Muscle layer of duodenum (tissue), 2 donors: Measurements from ENCODE around the gene SEMA3C.

Source experiments
- H3K27ac ChIP-seq: one replicate; pipeline ENCODE4 v1.7.0; 2013; ENCODE audit warnings: mild to moderate bottlenecking, low read length
- H3K27me3 ChIP-seq: one replicate; pipeline ENCODE4 v1.7.0; 2013; ENCODE audit warnings: low read depth, mild to moderate bottlenecking, control low read depth, low read length
- H3K36me3 ChIP-seq, 2 donors: one replicate each; pipeline ENCODE4 v1.7.0; 2013; ENCODE audit warnings: low read length in 2 of 2, control low read depth in 1 of 2, mild to moderate bottlenecking in 1 of 2; ENCODE audit not compliant: insufficient read depth in 2 of 2, control insufficient read depth in 1 of 2
- H3K4me1 ChIP-seq, 2 donors: one replicate each; pipeline ENCODE4 v1.7.0; 2013; ENCODE audit warnings: low read length in 2 of 2, mild to moderate bottlenecking in 2 of 2, control low read depth in 1 of 2, moderate library complexity in 1 of 2; ENCODE audit not compliant: insufficient read depth in 2 of 2, control insufficient read depth in 1 of 2
- H3K4me3 ChIP-seq, 2 donors: one replicate each; pipeline ENCODE4 v1.7.0; 2013; ENCODE audit warnings: low read length in 2 of 2, low read depth in 1 of 2, mild to moderate bottlenecking in 1 of 2
- H3K9me3 ChIP-seq, 2 donors: one replicate each; pipeline ENCODE4 v1.7.0; 2013; ENCODE audit warnings: low read length in 2 of 2, control low read depth in 1 of 2, mild to moderate bottlenecking in 1 of 2; ENCODE audit not compliant: control insufficient read depth in 1 of 2
- donor health status: healthy.

SEMA3C gene

GRCh38 chr7:80829527-80829926 is 89.3 kb downstream of the SEMA3C start:
- H3K4me3 ChIP-seq, result no peak overlapping the region
- H3K4me1 ChIP-seq, result peaks cover 14 to 67% of the 10 kb centered on the region in 2 donors
- no peak overlapping the region for H3K27ac ChIP-seq
- no peaks in the 10 kb centered on the region for H3K36me3 ChIP-seq
- H3K9me3 ChIP-seq, result no peaks in the 10 kb centered on the region
- H3K27me3 ChIP-seq, result no peaks in the 10 kb centered on the region

- H3K4me3 ChIP-seq, result no peak overlapping the region
- H3K9me3 ChIP-seq, result no peaks in the 10 kb centered on the region
- H3K36me3 ChIP-seq, result no peaks in the 10 kb centered on the region
- H3K27me3 ChIP-seq, result no peaks in the 10 kb centered on the region
- peaks cover 14 to 63% of the 10 kb centered on the region in 2 donors for H3K4me1 ChIP-seq
- no peak overlapping the region for H3K27ac ChIP-seq
Measured at GRCh38 chr7:80827239-80827633, 91.6 kb downstream of the SEMA3C start.

- H3K9me3 ChIP-seq, result no peaks in the 10 kb centered on the region
- H3K36me3 ChIP-seq, result no peaks in the 10 kb centered on the region
- H3K4me1 ChIP-seq, result peaks cover 14 to 63% of the 10 kb centered on the region in 2 donors
- no peak overlapping the region for H3K27ac ChIP-seq
- H3K4me3 ChIP-seq, result no peak overlapping the region
- no peaks in the 10 kb centered on the region for H3K27me3 ChIP-seq
Measured at GRCh38 chr7:80826520-80827238, 92.2 kb downstream of the SEMA3C start.

DNA sequence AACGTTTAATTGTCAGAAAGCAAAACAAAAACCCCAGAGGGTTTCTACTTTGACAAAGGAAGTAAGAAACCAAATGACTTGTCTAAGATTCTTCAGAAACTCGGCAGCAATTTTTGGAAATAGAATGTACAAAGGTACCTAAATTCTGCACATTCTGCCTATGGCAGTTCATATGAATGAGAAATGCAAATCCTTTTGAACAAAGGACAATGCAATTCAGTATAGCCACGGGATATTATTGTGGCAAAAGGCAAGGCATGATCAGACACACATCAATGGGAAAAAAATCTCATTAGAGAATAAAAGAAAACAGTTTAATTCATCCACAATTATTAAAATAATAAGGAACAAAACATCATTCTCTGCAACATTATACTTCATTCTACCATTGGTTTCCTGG is 93.4 kb downstream of the SEMA3C start:
- Histone ChIP-seq H3K36me3 (no peaks in the 10 kb centered on the region), H3K27me3 (no peaks in the 10 kb centered on the region), H3K27ac (no peak overlapping the region), H3K4me1 (peaks cover 13 to 52% of the 10 kb centered on the region in 2 donors), H3K9me3 (no peaks in the 10 kb centered on the region), H3K4me3 (no peak overlapping the region)

DNA sequence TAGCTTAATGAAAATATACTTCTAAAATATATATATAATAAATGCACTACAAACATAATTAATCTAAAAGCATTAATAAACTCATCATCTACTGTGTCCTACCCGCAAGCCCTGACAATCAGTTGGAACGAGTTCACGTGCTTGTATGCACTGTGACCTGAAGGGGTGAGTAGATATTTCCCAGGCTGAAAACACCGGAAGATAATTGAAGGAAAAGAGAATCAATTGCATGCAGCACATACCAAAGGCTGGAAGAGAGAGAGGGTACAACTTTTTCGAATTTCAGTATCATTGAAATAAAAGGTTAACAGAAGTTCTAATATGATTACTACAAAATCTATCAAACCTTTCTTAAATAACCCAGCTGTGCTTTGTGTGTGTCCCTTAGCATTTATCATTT is 94.6 kb downstream of the SEMA3C start:
- Histone ChIP-seq H3K9me3 (no peaks in the 10 kb centered on the region), H3K27me3 (no peaks in the 10 kb centered on the region), H3K4me1 (peaks cover 4 to 44% of the 10 kb centered on the region in 2 donors), H3K4me3 (no peak overlapping the region), H3K36me3 (no peaks in the 10 kb centered on the region), H3K27ac (no peak overlapping the region)

DNA sequence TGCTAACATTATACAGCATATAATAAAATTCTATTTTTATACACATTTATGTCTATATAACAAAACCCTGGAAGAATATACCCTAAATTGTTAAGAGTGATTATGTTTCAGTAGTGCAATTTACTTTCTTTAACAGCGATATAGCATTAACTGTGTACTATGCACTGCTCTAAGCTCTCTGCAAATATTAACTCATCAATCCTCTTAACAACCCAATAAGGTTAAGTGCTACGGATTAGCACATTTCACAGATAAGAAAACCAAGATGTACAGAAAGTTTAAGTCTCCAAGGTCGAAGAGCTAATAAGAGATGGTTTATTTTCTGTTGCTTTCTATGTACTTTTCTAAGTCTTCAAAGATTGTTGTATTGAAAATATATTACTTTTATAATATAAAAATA is 95.8 kb downstream of the SEMA3C start:
- no peak overlapping the region for H3K27ac ChIP-seq
- no peaks in the 10 kb centered on the region for H3K27me3 ChIP-seq

DNA sequence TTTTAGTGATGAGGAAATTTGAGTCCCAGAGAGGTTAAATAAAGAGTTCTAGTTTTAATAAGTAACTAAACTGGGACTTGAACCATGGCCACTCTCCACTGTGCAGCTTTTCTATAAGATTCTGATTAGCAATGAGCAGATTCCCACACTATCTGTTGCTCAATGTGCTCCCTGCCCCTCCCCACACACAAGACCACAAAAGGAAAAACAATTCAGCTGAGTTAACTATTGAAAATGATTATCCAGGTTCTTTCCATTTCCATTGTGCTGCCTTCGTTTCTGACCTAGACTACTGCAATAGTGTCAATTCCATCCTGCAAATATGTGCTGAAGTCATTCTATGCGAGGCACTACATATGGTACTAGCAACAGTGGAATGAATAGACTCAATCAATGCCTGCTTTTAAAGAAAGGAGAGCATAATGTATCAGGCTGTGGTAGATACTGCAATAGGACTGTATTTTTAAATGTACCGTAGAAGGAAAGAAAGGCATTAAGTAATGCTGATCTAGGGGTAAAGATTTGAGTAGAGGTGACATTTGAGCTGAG is 97.0 kb downstream of the SEMA3C start:
- Histone ChIP-seq H3K4me1 (peaks cover 2 to 26% of the 10 kb centered on the region in 2 donors), H3K36me3 (no peaks in the 10 kb centered on the region), H3K4me3 (no peak overlapping the region), H3K9me3 (no peaks in the 10 kb centered on the region), H3K27me3 (no peaks in the 10 kb centered on the region), H3K27ac (no peak overlapping the region)

More for the DNA sequence above, 95.8 kb downstream of the SEMA3C start:
- Histone ChIP-seq H3K4me3 (no peak overlapping the region), H3K9me3 (no peaks in the 10 kb centered on the region), H3K36me3 (no peaks in the 10 kb centered on the region), H3K4me1 (peaks cover 4 to 37% of the 10 kb centered on the region in 2 donors)

- Histone ChIP-seq H3K27ac (no peak overlapping the region), H3K9me3 (no peaks in the 10 kb centered on the region), H3K4me3 (no peak overlapping the region), H3K36me3 (no peaks in the 10 kb centered on the region), H3K4me1 (peaks cover 0 to 4% of the 10 kb centered on the region in 2 donors), H3K27me3 (no peaks in the 10 kb centered on the region)
Measured at GRCh38 chr7:80819503-80819902, 99.3 kb downstream of the SEMA3C start.

GRCh38 chr7:80818181-80818580 is 100.7 kb downstream of the SEMA3C start:
- no peaks in the 10 kb centered on the region for H3K36me3 ChIP-seq
- no peaks in the 10 kb centered on the region for H3K4me1 ChIP-seq
- no peak overlapping the region for H3K27ac ChIP-seq
- no peaks in the 10 kb centered on the region for H3K9me3 ChIP-seq
- H3K4me3 ChIP-seq, result no peak overlapping the region
- H3K27me3 ChIP-seq, result no peaks in the 10 kb centered on the region

DNA sequence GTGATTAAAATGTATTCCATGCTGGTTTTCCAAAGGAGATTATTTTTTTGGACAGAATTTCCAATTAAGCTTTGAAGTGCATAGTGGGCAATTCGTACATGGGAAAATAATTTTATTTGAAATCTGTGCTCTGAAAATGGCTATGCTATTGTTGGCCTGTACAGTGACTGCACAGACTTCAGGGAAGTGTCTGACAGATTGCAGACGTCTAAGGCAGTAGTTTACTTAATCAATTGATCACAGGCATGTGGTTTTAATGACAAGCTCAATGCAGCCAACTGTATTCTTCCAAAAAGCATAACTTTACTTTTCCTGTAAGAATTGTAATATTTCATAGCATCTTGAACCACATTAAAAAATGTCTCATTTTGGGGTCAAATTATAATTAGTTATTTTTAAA is 102.0 kb downstream of the SEMA3C start:
- H3K27ac ChIP-seq, result no peak overlapping the region
- H3K4me1 ChIP-seq, result no peaks in the 10 kb centered on the region
- H3K36me3 ChIP-seq, result no peaks in the 10 kb centered on the region
- H3K27me3 ChIP-seq, result no peaks in the 10 kb centered on the region
- H3K4me3 ChIP-seq, result no peak overlapping the region
- H3K9me3 ChIP-seq, result no peaks in the 10 kb centered on the region

GRCh38 chr7:80815733-80816132 is 103.1 kb downstream of the SEMA3C start:
- Histone ChIP-seq H3K4me1 (no peaks in the 10 kb centered on the region), H3K27me3 (no peaks in the 10 kb centered on the region), H3K36me3 (no peaks in the 10 kb centered on the region), H3K4me3 (no peak overlapping the region), H3K9me3 (no peaks in the 10 kb centered on the region), H3K27ac (no peak overlapping the region)

GRCh38 chr7:80809545-80809944 is 109.3 kb downstream of the SEMA3C start:
- peaks cover 0 to 9% of the 10 kb centered on the region in 2 donors for H3K36me3 ChIP-seq
- no peak overlapping the region for H3K27ac ChIP-seq
- H3K4me1 ChIP-seq, result peaks cover 6 to 8% of the 10 kb centered on the region in 2 donors
- no peaks in the 10 kb centered on the region for H3K27me3 ChIP-seq
- no peak overlapping the region for H3K4me3 ChIP-seq
- peaks cover 0 to 3% of the 10 kb centered on the region in 2 donors for H3K9me3 ChIP-seq
